SK-N-SH (cell line): ENCODE measurements around the gene SYNJ2. TPM values are rescaled to one million over a fixed set of nuclear protein-coding genes. Genes with fewer than 3 reads are reported as not detected.

ENCODE experiments used
- CTCF ChIA-PET: fragments of 300-600, 350-600 bp; formaldehyde crosslinking; extraction: SDS; loops from one replicate; lab custom pipeline; 2021; lab: Yijun Ruan, JAX
- POLR2A ChIA-PET: fragments of 350-600 bp; sonication (Branson Sonifier 250); formaldehyde crosslinking; extraction: SDS; loops from one replicate; lab custom pipeline; 2020; ENCODE audit warnings: antibody characterized with exemption, inconsistent platforms; lab: Yijun Ruan, JAX
- DNase-seq: peaks from one replicate; pipeline ENCODE4 v3.0.0; 2012
- H2AFZ ChIP-seq: fragments of 200-600 bp; sonication (generic); 2 replicates; pipeline ENCODE4 v1.8.1; 2016; ENCODE audit warnings: antibody characterized with exemption, mild to moderate bottlenecking, low read depth
- H3F3A ChIP-seq: fragments of 200-600 bp; sonication (generic); replicated peaks from 2 replicates; pipeline ENCODE3; 2016; ENCODE audit warnings: antibody characterized with exemption, mild to moderate bottlenecking; ENCODE audit not compliant: insufficient read depth
- H3K27ac ChIP-seq, 2 experiments: fragments of 200-500 bp in 1 of 2; fragments of 200-600 bp in 1 of 2; sonication (Bioruptor generic) in 1 of 2; sonication (generic), shearing (Covaris generic) in 1 of 2; 2 replicates each; pipeline versions ENCODE4 v1.5.1 to v1.6.1; 2014 to 2016; ENCODE audit warnings: low read depth in 2 of 2, inconsistent platforms in 1 of 2, low read length in 1 of 2, mild to moderate bottlenecking in 1 of 2, mixed read lengths in 1 of 2
- H3K27me3 ChIP-seq: fragments of 200-600 bp; sonication (generic), shearing (Covaris generic); 2 replicates; pipeline ENCODE4 v1.6.1; 2016; ENCODE audit warnings: mixed run types; ENCODE audit not compliant: insufficient read depth
- H3K36me3 ChIP-seq, 2 experiments: fragments of 200-500 bp in 1 of 2; fragments of 200-600 bp in 1 of 2; sonication (Bioruptor generic) in 1 of 2; sonication (generic) in 1 of 2; replicated peaks in 1 of 2; 2 replicates each; pipeline versions ENCODE3 to v1.5.1; 2014 to 2016; ENCODE audit warnings: low read length in 1 of 2, mild to moderate bottlenecking in 1 of 2; ENCODE audit not compliant: insufficient read depth in 2 of 2, control insufficient read depth in 1 of 2
- H3K4me1 ChIP-seq, 2 experiments: fragments of 200-500 bp in 1 of 2; fragments of 200-600 bp in 1 of 2; sonication (Bioruptor generic) in 1 of 2; sonication (generic), shearing (Covaris generic) in 1 of 2; 2 replicates each; pipeline versions ENCODE4 v1.5.1 to v1.6.1; 2014 to 2016; ENCODE audit warnings: low read depth in 1 of 2, low read length in 1 of 2, mixed run types in 1 of 2; ENCODE audit not compliant: insufficient read depth in 2 of 2, control insufficient read depth in 1 of 2
- H3K4me2 ChIP-seq: fragments of 200-600 bp; sonication (generic), shearing (Covaris generic); 2 replicates; pipeline ENCODE4 v1.6.1; 2017; ENCODE audit warnings: mixed run types
- H3K4me3 ChIP-seq, 2 experiments: fragments of 200-500 bp in 1 of 2; fragments of 200-600 bp in 1 of 2; sonication (Bioruptor generic) in 1 of 2; sonication (generic), shearing (Covaris generic) in 1 of 2; 2 replicates each; pipeline versions ENCODE4 v1.5.1 to v1.8.1; 2014 to 2016; ENCODE audit warnings: low read depth in 2 of 2, inconsistent platforms in 1 of 2, low read length in 1 of 2, mild to moderate bottlenecking in 1 of 2, mixed read lengths in 1 of 2, moderate library complexity in 1 of 2
- H3K79me2 ChIP-seq: fragments of 200-600 bp; sonication (generic); 2 replicates; pipeline ENCODE4 v1.8.1; 2017; ENCODE audit warnings: mild to moderate bottlenecking; ENCODE audit not compliant: insufficient read depth
- H3K9ac ChIP-seq: fragments of 200-600 bp; sonication (generic); 2 replicates; pipeline ENCODE4 v1.6.1; 2017; ENCODE audit warnings: mixed run types
- H3K9me2 ChIP-seq: fragments of 200-600 bp; sonication (generic); 2 replicates; pipeline ENCODE4 v1.6.1; 2017; ENCODE audit warnings: mixed run types
- H3K9me3 ChIP-seq: fragments of 200-600 bp; sonication (generic); 2 replicates; pipeline ENCODE4 v1.6.1; 2017; ENCODE audit warnings: mixed run types, mild to moderate bottlenecking, moderate library complexity
- H4K20me1 ChIP-seq: fragments of 200-600 bp; sonication (generic); 2 replicates; pipeline ENCODE4 v1.6.1; 2017; ENCODE audit warnings: mild to moderate bottlenecking, mixed run types; ENCODE audit not compliant: insufficient read depth
- CHD2 ChIP-seq: fragments of 150-350 bp; IDR thresholded peaks from 2 replicates; pipeline ENCODE4 v1.6.1; 2018; ENCODE audit warnings: low read length; ENCODE audit not compliant: partially characterized antibody
- EP300 ChIP-seq, 2 experiments: IDR thresholded peaks; 2 replicates each; pipeline versions ENCODE4 v1.4.0 to v1.6.1; 2012; ENCODE audit warnings: borderline replicate concordance in 1 of 2, low read depth in 1 of 2, low read length in 1 of 2
- EZH2phosphoT487 ChIP-seq: fragments of 200-600 bp; sonication (generic); IDR thresholded peaks from 2 replicates; pipeline ENCODE4 v1.6.1; 2017; ENCODE audit warnings: low read depth, mixed run types, mild to moderate bottlenecking, antibody characterized with exemption, moderate library complexity, borderline replicate concordance
- FOSL2 ChIP-seq: IDR thresholded peaks from 2 replicates; pipeline ENCODE4 v1.4.0; 2012; ENCODE audit warnings: low read depth, mild to moderate bottlenecking, moderate library complexity, borderline replicate concordance
- GABPA ChIP-seq: IDR thresholded peaks from 2 replicates; pipeline ENCODE4 v1.4.0; 2012; ENCODE audit warnings: low read depth, mild to moderate bottlenecking
- GATA2 ChIP-seq: sonication (generic); formaldehyde crosslinking; IDR thresholded peaks from 2 replicates; pipeline ENCODE4 v1.5.0; 2020; ENCODE audit warnings: mild to moderate bottlenecking, missing genetic modification reagents
- IRF3 ChIP-seq: fragments of 150-350 bp; IDR thresholded peaks from 2 replicates; pipeline ENCODE4 v1.6.1; 2016; ENCODE audit warnings: mild to moderate bottlenecking, low read depth, low read length
- JUND ChIP-seq: IDR thresholded peaks from 2 replicates; pipeline ENCODE4 v1.4.0; 2012
- MEF2A ChIP-seq: IDR thresholded peaks from 2 replicates; pipeline ENCODE4 v1.4.0; 2012; ENCODE audit warnings: low read depth, borderline replicate concordance
- NFIC ChIP-seq: IDR thresholded peaks from 2 replicates; pipeline ENCODE4 v1.4.0; 2012; ENCODE audit warnings: borderline replicate concordance
- NRF1 ChIP-seq: IDR thresholded peaks from 2 replicates; pipeline ENCODE4 v1.6.1; 2012; ENCODE audit warnings: low read depth, mild to moderate bottlenecking, low read length
- RAD21 ChIP-seq: IDR thresholded peaks from 2 replicates; pipeline ENCODE4 v1.6.1; 2012; ENCODE audit warnings: mild to moderate bottlenecking, low read length
- REST ChIP-seq: IDR thresholded peaks from 2 replicates; pipeline ENCODE4 v1.6.1; 2012; ENCODE audit warnings: mild to moderate bottlenecking, low read depth, low read length, moderate library complexity
- RFX5 ChIP-seq: IDR thresholded peaks from 2 replicates; pipeline ENCODE4 v1.6.1; 2012; ENCODE audit warnings: mild to moderate bottlenecking, improper control_type of control experiment, low read length
- RXRA ChIP-seq: IDR thresholded peaks from 2 replicates; pipeline ENCODE4 v1.4.0; 2012; ENCODE audit warnings: low read depth, mild to moderate bottlenecking, borderline replicate concordance
- SMC3 ChIP-seq: IDR thresholded peaks from 2 replicates; pipeline ENCODE4 v1.6.1; 2012; ENCODE audit warnings: low read depth, low read length, improper control_type of control experiment
- TCF12 ChIP-seq: IDR thresholded peaks from 2 replicates; pipeline ENCODE4 v1.4.0; 2012
- TEAD4 ChIP-seq: IDR thresholded peaks from 2 replicates; pipeline ENCODE4 v1.4.0; 2012; ENCODE audit warnings: mild to moderate bottlenecking, borderline replicate concordance; ENCODE audit not compliant: insufficient read depth
- YY1 ChIP-seq: IDR thresholded peaks from 2 replicates; pipeline ENCODE4 v1.4.0; 2012; ENCODE audit warnings: low read depth, mild to moderate bottlenecking
- WGBS: methylation state at CpG from one replicate; pipeline ENCODE4 v1.1.6; 2017; ENCODE audit warnings: low lambda C conversion rate; 5-methylcytosine and 5-hydroxymethylcytosine counted together
- polyA plus RNA-seq, 3 experiments: library from polyadenylated mRNA; depleted of rRNA; stranded (reverse); fragments of >200 nt; gene quantifications; 2 replicates each; pipeline ENCODE4 v1.2.3, GENCODE V29; 2012
- TF ChIP-seq, protein P1 (sequence below): IDR thresholded peaks from 2 replicates; pipeline ENCODE4 v1.4.0; 2012; ENCODE audit warnings: low read depth, borderline replicate concordance

Gene SYNJ2
- polyA plus RNA-seq, 1 of the 3 experiments (the other 2 are of a cell fraction): 40.0 TPM

- TF ChIP-seq IRF3 (no peak), JUND (peak; percentile 7; the same call in 1 of the 2 replicates)
Measured at GRCh38 chr6:158009114-158009891, 27.6 kb downstream of the SYNJ2 start (continued).

GRCh38 chr6:158009935-158010585, 28.4 kb downstream of the SYNJ2 start:
- no peaks in the 10 kb centered on the region for H3K9me3 ChIP-seq
- ChIA-PET CTCF (interaction anchor here (1.1 to 2.8 kb wide), 2 partner anchors 16 to 62 kb away, joined by 3 to 11 read pairs; no protein-coding TSS in a partner anchor), POLR2A (no interaction called here)
- WGBS: 99% methylated on average over 6 of the region's 6 CpGs
- H3K27ac ChIP-seq: peak overlapping the region; percentile 85 to 88
- no peaks in the 10 kb centered on the region for H3K9me2 ChIP-seq
- H3K9ac ChIP-seq: no peak overlapping the region
- H2AFZ ChIP-seq: no peak overlapping the region
- H4K20me1 ChIP-seq: no peaks in the 10 kb centered on the region
- no peaks in the 10 kb centered on the region for H3K36me3 ChIP-seq
- H3K4me3 ChIP-seq: no peak overlapping the region
- no peaks in the 10 kb centered on the region for H3K27me3 ChIP-seq
- H3F3A ChIP-seq: peaks cover 15% of the 10 kb centered on the region
- peaks cover 99% of the 10 kb centered on the region for H3K79me2 ChIP-seq
- no peak for DNase-seq
- no peak for TF ChIP-seq RAD21
- TF ChIP-seq TCF12: no peak
- TF ChIP-seq, protein P1, sequence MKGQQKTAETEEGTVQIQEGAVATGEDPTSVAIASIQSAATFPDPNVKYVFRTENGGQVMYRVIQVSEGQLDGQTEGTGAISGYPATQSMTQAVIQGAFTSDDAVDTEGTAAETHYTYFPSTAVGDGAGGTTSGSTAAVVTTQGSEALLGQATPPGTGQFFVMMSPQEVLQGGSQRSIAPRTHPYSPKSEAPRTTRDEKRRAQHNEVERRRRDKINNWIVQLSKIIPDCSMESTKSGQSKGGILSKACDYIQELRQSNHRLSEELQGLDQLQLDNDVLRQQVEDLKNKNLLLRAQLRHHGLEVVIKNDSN: no peak
- no peak for TF ChIP-seq FOSL2
- no peak for TF ChIP-seq CHD2
- TF ChIP-seq YY1: no peak
- no peak for TF ChIP-seq RFX5
- TF ChIP-seq TEAD4: no peak
- no peak for TF ChIP-seq EZH2phosphoT487
- no peak for TF ChIP-seq REST
- no peak for TF ChIP-seq JUND
- no peak for TF ChIP-seq NRF1
- no peak for TF ChIP-seq EP300 (IDR thresholded peaks at IDR 0.05; ENCODE audit: borderline replicate concordance in 1 of 2, low read depth in 1 of 2, low read length in 1 of 2)
- no peak for TF ChIP-seq SMC3
- TF ChIP-seq NFIC: no peak
- TF ChIP-seq GATA2 (CRISPR knock-in tag): no peak
- no peak for TF ChIP-seq MEF2A
- TF ChIP-seq GABPA: no peak
- TF ChIP-seq RXRA: no peak
- H3K4me1 ChIP-seq: peaks cover 23 to 36% of the 10 kb centered on the region in 2 experiments; a peak in 3 of 4 replicates
- peak overlapping the region; percentile 55; the same call in 1 of the 2 replicates for H3K4me2 ChIP-seq
